Subcutaneous abdominal adipose tissue (tissue), 5 donors: Measurements from ENCODE around the gene C12orf50.

Source experiments
- H3K27ac ChIP-seq: one replicate; pipeline ENCODE4 v1.7.0; 2013; ENCODE audit warnings: low read depth, mild to moderate bottlenecking, inconsistent platforms, low read length, moderate library complexity
- H3K27me3 ChIP-seq, 5 donors: one replicate each; pipeline ENCODE4 v1.7.0; 2013; ENCODE audit warnings: low read length in 5 of 5, inconsistent platforms in 1 of 5; ENCODE audit not compliant: control insufficient read depth in 5 of 5, insufficient read depth in 4 of 5
- H3K36me3 ChIP-seq, 5 donors: one replicate each; pipeline ENCODE4 v1.7.0; 2013; ENCODE audit warnings: low read length in 5 of 5; ENCODE audit not compliant: control insufficient read depth in 5 of 5, insufficient read depth in 5 of 5
- H3K4me1 ChIP-seq, 5 donors: one replicate each; pipeline ENCODE4 v1.7.0; 2013; ENCODE audit warnings: low read length in 5 of 5, mild to moderate bottlenecking in 3 of 5, moderate library complexity in 1 of 5; ENCODE audit not compliant: control insufficient read depth in 5 of 5, insufficient read depth in 5 of 5
- H3K4me3 ChIP-seq, 5 donors: one replicate each; pipeline ENCODE4 v1.7.0; 2013; ENCODE audit warnings: low read length in 5 of 5, low read depth in 1 of 5
- H3K9ac ChIP-seq, 5 donors: one replicate each; pipeline ENCODE4 v1.7.0; 2013; ENCODE audit warnings: low read length in 5 of 5, mild to moderate bottlenecking in 4 of 5, moderate library complexity in 3 of 5
- H3K9me3 ChIP-seq, 5 donors: one replicate each; pipeline ENCODE4 v1.7.0; 2013; ENCODE audit warnings: low read length in 5 of 5; ENCODE audit not compliant: control insufficient read depth in 5 of 5
- donor health status: healthy.
- donor health status: healthy.
- donor health status: healthy.
- donor health status: healthy.
- donor health status: healthy.

Gene C12orf50, protein sequence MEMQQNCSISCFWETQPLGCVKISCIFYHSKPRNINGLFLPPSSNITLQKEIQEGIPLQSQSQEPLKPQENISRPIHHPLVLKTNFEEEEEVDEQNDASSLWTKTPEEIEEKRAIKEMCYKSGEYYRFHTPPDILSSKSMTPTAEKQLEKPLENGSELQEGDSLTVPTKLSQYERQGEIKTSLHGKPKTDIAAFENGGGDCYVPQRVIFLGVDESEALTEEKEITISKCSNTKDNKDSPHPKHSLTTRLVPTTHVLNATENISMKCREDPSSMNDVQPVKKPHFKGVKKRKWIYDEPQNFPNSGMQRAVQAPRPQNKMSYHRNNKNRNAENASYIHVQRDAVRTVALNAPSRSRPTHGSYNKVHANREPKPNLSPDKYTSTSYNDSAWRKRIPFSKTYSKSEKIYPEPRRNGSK

DNA sequence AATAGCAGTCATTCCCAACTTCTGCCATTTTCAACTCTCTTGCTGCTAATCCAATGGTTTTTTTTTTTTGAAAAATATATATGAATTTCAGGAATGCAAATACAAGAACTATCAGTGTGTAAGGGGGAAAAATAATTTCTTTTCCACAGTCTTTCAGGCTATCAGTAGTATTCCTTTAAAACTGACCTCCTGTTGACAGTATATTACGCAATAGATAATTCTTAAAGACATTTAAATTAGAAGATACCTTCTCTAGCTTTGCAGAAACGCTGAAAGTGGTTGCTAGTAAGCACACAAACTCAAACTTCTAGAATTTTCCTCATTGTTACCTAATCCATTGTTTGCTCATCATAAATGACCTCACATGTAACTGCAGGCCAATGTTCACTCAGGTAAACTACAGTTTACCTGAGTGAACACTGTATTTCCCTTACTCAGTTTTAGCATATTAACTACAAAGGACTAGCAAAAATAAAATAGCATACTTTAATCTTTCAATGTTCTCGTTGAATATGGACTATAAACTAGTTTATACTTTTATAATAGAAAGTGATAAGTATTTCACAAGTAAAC lies at the start of gene C12orf50:
C12orf50 (minus strand) TSS at position 309 of the 573 bp plus-strand sequence. CDS start 2,439 bp downstream, outside the sequence.
- H3K36me3 ChIP-seq, result no peaks in the 10 kb centered on the region
- no peak within 1 kb of the TSS for H3K27ac ChIP-seq
- no peaks in the 10 kb centered on the region for H3K27me3 ChIP-seq
- H3K9me3 ChIP-seq, result no peaks in the 10 kb centered on the region
- H3K9ac ChIP-seq, result no peak within 1 kb of the TSS
- no peaks in the 10 kb centered on the region for H3K4me1 ChIP-seq
- no peak within 1 kb of the TSS for H3K4me3 ChIP-seq

DNA sequence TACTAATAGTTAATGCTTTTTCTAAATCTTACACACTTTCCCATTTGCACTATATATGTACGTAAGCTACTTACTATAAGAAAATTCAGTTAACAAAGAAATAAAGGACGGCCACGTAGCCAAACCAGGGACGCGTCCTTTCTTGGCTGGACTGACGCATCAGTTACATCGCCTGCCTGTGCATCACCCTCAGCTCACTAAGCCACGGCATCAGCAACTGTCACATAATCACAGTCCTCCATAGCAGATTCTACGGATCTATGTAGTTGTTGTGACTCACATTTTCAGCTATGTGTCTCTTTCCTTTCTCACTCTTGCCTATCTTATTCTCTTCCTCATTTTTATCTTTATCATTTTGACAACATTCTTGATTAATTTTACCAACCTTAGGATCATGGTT lies 38.1 kb upstream of the C12orf50 start:
- no peak overlapping the region for H3K4me3 ChIP-seq
- no peak overlapping the region for H3K27ac ChIP-seq
- H3K4me1 ChIP-seq, result no peaks in the 10 kb centered on the region
- H3K9me3 ChIP-seq, result no peaks in the 10 kb centered on the region
- peaks cover 6 to 34% (median 12%) of the 10 kb centered on the region in 5 donors for H3K36me3 ChIP-seq
- H3K9ac ChIP-seq, result no peak overlapping the region
- H3K27me3 ChIP-seq, result no peaks in the 10 kb centered on the region

DNA sequence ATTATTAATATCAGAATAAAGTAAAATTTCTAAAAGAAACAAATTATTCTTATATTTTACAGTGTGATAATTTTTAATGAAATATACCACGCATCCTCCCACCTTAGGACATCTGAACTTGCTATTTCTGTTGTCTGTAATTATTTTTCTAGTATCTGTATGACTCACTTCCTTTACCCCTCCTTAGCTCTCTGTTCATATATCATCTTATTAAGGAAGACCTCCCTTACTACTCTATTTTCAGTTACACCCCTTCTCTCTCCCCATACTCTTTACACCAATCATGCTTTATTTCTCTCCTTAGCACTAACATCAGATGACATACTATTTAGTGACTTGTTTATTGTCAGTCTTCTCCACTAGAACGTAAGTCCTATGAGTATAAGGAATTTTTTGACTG lies 34.2 kb upstream of the C12orf50 start:
- Histone ChIP-seq H3K9me3 (no peaks in the 10 kb centered on the region), H3K27me3 (no peaks in the 10 kb centered on the region), H3K4me1 (no peaks in the 10 kb centered on the region), H3K4me3 (no peak overlapping the region), H3K36me3 (peaks cover 5 to 24% (median 9%) of the 10 kb centered on the region in 5 donors), H3K27ac (no peak overlapping the region), H3K9ac (no peak overlapping the region)

- Histone ChIP-seq H3K4me3 (no peak overlapping the region), H3K4me1 (no peaks in the 10 kb centered on the region), H3K9me3 (no peaks in the 10 kb centered on the region), H3K27me3 (no peaks in the 10 kb centered on the region), H3K9ac (no peak overlapping the region), H3K36me3 (peaks cover 13 to 29% (median 18%) of the 10 kb centered on the region in 5 donors), H3K27ac (no peak overlapping the region)
Measured at GRCh38 chr12:88062474-88062873, 33.3 kb upstream of the C12orf50 start.

DNA sequence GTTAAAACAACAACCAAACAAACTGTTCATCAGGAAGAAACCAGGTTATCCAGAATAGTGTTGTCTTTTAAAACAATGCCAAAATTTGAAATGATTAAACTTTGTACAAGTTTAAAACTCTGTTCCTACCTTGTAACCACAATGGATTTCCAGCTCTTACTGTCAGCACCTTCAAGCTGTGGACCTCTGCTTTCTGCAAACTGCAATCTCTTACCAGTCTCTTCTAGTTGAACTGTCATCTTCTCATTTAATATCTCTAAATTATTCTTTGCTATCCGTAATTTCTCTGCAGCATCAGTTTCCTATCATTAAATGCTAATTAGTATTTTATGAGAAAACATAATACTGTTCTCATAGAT lies 29.5 kb upstream of the C12orf50 start:
- H3K36me3 ChIP-seq, result peaks cover 20 to 48% (median 26%) of the 10 kb centered on the region in 5 donors
- H3K4me1 ChIP-seq, result no peaks in the 10 kb centered on the region
- H3K9ac ChIP-seq, result no peak overlapping the region
- H3K27ac ChIP-seq, result no peak overlapping the region
- no peaks in the 10 kb centered on the region for H3K27me3 ChIP-seq
- no peaks in the 10 kb centered on the region for H3K9me3 ChIP-seq
- H3K4me3 ChIP-seq, result no peak overlapping the region

GRCh38 chr12:88057994-88058718 lies 29.0 kb upstream of the C12orf50 start:
- Histone ChIP-seq H3K27ac (no peak overlapping the region), H3K9me3 (no peaks in the 10 kb centered on the region), H3K4me1 (no peaks in the 10 kb centered on the region), H3K4me3 (no peak overlapping the region), H3K27me3 (no peaks in the 10 kb centered on the region), H3K9ac (no peak overlapping the region), H3K36me3 (peaks cover 20 to 44% (median 28%) of the 10 kb centered on the region in 5 donors)

DNA sequence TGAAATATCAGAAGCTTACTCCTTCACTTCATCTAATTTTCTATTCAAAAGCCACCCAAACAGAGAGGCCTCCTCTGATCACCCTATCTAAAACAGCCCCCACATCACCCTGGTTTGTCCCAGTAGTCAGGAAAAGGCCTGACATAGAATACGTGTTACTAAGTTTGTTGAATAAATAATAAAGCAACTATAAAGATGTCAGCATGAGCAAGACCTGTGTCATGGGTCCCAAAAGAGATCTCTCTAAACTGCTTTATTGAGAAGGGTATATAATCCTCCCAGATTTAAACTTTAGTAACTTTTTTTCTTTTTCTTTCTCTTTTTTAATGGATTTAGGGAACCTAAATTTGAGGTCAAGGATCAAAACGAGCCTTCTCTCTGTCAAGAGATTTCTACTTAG lies 27.4 kb upstream of the C12orf50 start:
- Histone ChIP-seq H3K4me1 (no peaks in the 10 kb centered on the region), H3K9ac (no peak overlapping the region), H3K4me3 (no peak overlapping the region), H3K27ac (no peak overlapping the region), H3K9me3 (no peaks in the 10 kb centered on the region), H3K36me3 (peaks cover 23 to 40% (median 25%) of the 10 kb centered on the region in 5 donors), H3K27me3 (no peaks in the 10 kb centered on the region)

DNA sequence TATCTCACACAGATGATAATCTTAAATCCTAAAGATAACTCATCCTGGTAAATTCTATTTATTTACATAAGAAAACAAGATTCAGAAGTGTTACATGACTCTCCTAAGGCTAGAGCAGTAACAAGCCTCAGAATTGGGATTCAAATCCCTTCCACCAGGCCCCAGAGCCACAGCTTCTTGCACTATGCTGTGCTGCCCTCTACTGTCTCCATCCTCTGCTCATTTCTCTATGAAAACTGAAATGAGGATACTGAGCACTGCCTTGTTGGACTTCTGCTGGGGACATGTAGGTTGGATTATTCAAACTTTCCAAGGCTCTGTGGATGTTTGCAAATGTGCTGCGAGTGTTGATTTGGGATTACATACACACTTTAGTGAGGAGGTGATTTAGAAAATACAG lies 23.5 kb upstream of the C12orf50 start:
- no peak overlapping the region for H3K27ac ChIP-seq
- no peak overlapping the region for H3K9ac ChIP-seq
- no peaks in the 10 kb centered on the region for H3K9me3 ChIP-seq
- no peaks in the 10 kb centered on the region for H3K4me1 ChIP-seq
- no peaks in the 10 kb centered on the region for H3K27me3 ChIP-seq
- H3K36me3 ChIP-seq, result peaks cover 25 to 57% (median 27%) of the 10 kb centered on the region in 5 donors
- no peak overlapping the region for H3K4me3 ChIP-seq

GRCh38 chr12:88044035-88044434 lies 14.8 kb upstream of the C12orf50 start:
- H3K4me1 ChIP-seq, result no peaks in the 10 kb centered on the region
- H3K27me3 ChIP-seq, result no peaks in the 10 kb centered on the region
- H3K36me3 ChIP-seq, result peaks cover 35 to 54% (median 47%) of the 10 kb centered on the region in 5 donors
- H3K9me3 ChIP-seq, result no peaks in the 10 kb centered on the region
- no peak overlapping the region for H3K27ac ChIP-seq
- H3K9ac ChIP-seq, result no peak overlapping the region
- no peak overlapping the region for H3K4me3 ChIP-seq

- no peaks in the 10 kb centered on the region for H3K9me3 ChIP-seq
- H3K9ac ChIP-seq, result no peak overlapping the region
- no peak overlapping the region for H3K27ac ChIP-seq
- H3K27me3 ChIP-seq, result no peaks in the 10 kb centered on the region
- H3K4me1 ChIP-seq, result peaks cover 0 to 29% (median 16%) of the 10 kb centered on the region in 5 donors
- peaks cover 0 to 4% (median 0%) of the 10 kb centered on the region in 5 donors for H3K36me3 ChIP-seq
- H3K4me3 ChIP-seq, result no peak overlapping the region
Measured at GRCh38 chr12:88037770-88038169, 8.6 kb upstream of the C12orf50 start.
